Loucy (cell line): Measurements from ENCODE around the gene BANP.

ENCODE experiments used
- H2AFZ ChIP-seq: fragments of 200-600 bp; sonication (generic); 2 replicates; pipeline ENCODE4 v1.6.0; 2016; ENCODE audit warnings: antibody characterized with exemption, mild to moderate bottlenecking, low read length, moderate library complexity
- H3F3A ChIP-seq: fragments of 200-600 bp; 2 replicates; pipeline ENCODE4 v1.6.0; 2016; ENCODE audit warnings: antibody characterized with exemption, low read depth, mild to moderate bottlenecking
- H3K27me3 ChIP-seq: fragments of 200-600 bp; sonication (generic); 2 replicates; pipeline ENCODE4 v1.6.1; 2014; ENCODE audit warnings: low read length, mild to moderate bottlenecking; ENCODE audit not compliant: insufficient read depth, poor library complexity, severe bottlenecking
- H3K36me3 ChIP-seq: fragments of 200-600 bp; sonication (generic); 2 replicates; pipeline ENCODE4 v1.6.1; 2016; ENCODE audit warnings: low read length; ENCODE audit not compliant: insufficient read depth
- H3K4me1 ChIP-seq: fragments of 200-600 bp; sonication (generic); 2 replicates; pipeline ENCODE4 v1.5.1; 2014; ENCODE audit warnings: low read length, mild to moderate bottlenecking; ENCODE audit not compliant: insufficient read depth, poor library complexity, severe bottlenecking
- H3K4me2 ChIP-seq: fragments of 200-600 bp; sonication (generic); 2 replicates; pipeline ENCODE4 v1.6.0; 2014; ENCODE audit warnings: antibody characterized with exemption, low read length, low read depth, mild to moderate bottlenecking; ENCODE audit not compliant: poor library complexity, severe bottlenecking
- H3K4me3 ChIP-seq: fragments of 200-600 bp; sonication (generic); 2 replicates; pipeline ENCODE4 v1.5.1; 2014; ENCODE audit warnings: low read length, mild to moderate bottlenecking, mixed read lengths; ENCODE audit not compliant: poor library complexity, severe bottlenecking
- H3K79me2 ChIP-seq: fragments of 200-600 bp; sonication (generic); 2 replicates; pipeline ENCODE4 v1.6.1; 2014; ENCODE audit warnings: low read length; ENCODE audit not compliant: insufficient read depth
- H3K9ac ChIP-seq: fragments of 200-600 bp; sonication (generic); 2 replicates; pipeline ENCODE4 v1.6.0; 2014; ENCODE audit warnings: mild to moderate bottlenecking, low read depth, low read length, moderate library complexity; ENCODE audit not compliant: poor library complexity, severe bottlenecking
- H3K9me2 ChIP-seq: fragments of 200-600 bp; sonication (generic); replicated peaks from 2 replicates; pipeline ENCODE4 v1.6.1; 2016; ENCODE audit warnings: low read depth, low read length, mixed read lengths
- H3K9me3 ChIP-seq: fragments of 200-600 bp; sonication (generic); 2 replicates; pipeline ENCODE4 v1.6.1; 2014; ENCODE audit warnings: mild to moderate bottlenecking, antibody characterized with exemption, low read length, low read depth; ENCODE audit not compliant: insufficient read depth
- H4K20me1 ChIP-seq: fragments of 200-600 bp; sonication (generic); 2 replicates; pipeline ENCODE4 v1.6.0; 2014; ENCODE audit warnings: antibody characterized with exemption, low read length, mild to moderate bottlenecking; ENCODE audit not compliant: insufficient read depth, poor library complexity, severe bottlenecking
- CTCF ChIP-seq: fragments of 200-600 bp; sonication (generic); conservative IDR thresholded peaks from 2 replicates; pipeline ENCODE4 v1.5.1; 2014; ENCODE audit warnings: mild to moderate bottlenecking, antibody characterized with exemption, low read length
- EZH2phosphoT487 ChIP-seq: fragments of 200-600 bp; IDR thresholded peaks from 2 replicates; pipeline ENCODE4 v1.6.1; 2018; ENCODE audit warnings: antibody characterized with exemption, mild to moderate bottlenecking, moderate library complexity, borderline replicate concordance

The BANP gene

GRCh38 chr16:87948735-87949070 is 2.5 kb upstream of the BANP start:
- Histone ChIP-seq H3F3A (no peaks in the 10 kb centered on the region), H3K4me2 (no peak overlapping the region), H3K9me3 (no peaks in the 10 kb centered on the region), H3K36me3 (no peaks in the 10 kb centered on the region), H3K9ac (no peak overlapping the region), H3K4me3 (no peak overlapping the region), H4K20me1 (no peaks in the 10 kb centered on the region), H3K27me3 (no peaks in the 10 kb centered on the region), H3K4me1 (peaks cover 8% of the 10 kb centered on the region), H2AFZ (no peak overlapping the region), H3K9me2 (no peaks in the 10 kb centered on the region), H3K79me2 (peaks cover 21% of the 10 kb centered on the region)
- TF ChIP-seq EZH2phosphoT487 (no peak), CTCF (no peak)

- H3F3A ChIP-seq = no peaks in the 10 kb centered on the region
- no peaks in the 10 kb centered on the region for H3K36me3 ChIP-seq
- no peaks in the 10 kb centered on the region for H3K9me2 ChIP-seq
- H3K9ac ChIP-seq = no peak overlapping the region
- H3K79me2 ChIP-seq = peaks cover 26% of the 10 kb centered on the region
- no peaks in the 10 kb centered on the region for H3K27me3 ChIP-seq
- H3K4me1 ChIP-seq = peaks cover 12% of the 10 kb centered on the region
- H3K4me2 ChIP-seq = no peak overlapping the region
- peaks cover under 1% of the 10 kb centered on the region for H4K20me1 ChIP-seq
- no peak for TF ChIP-seq CTCF
- no peak for TF ChIP-seq EZH2phosphoT487
- H3K9me3 ChIP-seq = no peaks in the 10 kb centered on the region
- no peak overlapping the region for H3K4me3 ChIP-seq
- no peak overlapping the region for H2AFZ ChIP-seq
These were observed 2.0 kb upstream of the BANP start for GRCh38 chr16:87949071-87949744.

- Histone ChIP-seq H3K4me3 (peak overlapping the region; percentile 94), H3K9me3 (no peaks in the 10 kb centered on the region), H4K20me1 (peaks cover 3% of the 10 kb centered on the region), H3K9me2 (no peaks in the 10 kb centered on the region), H3K4me2 (peak overlapping the region; percentile 91), H3K79me2 (peaks cover 52% of the 10 kb centered on the region), H3K27me3 (no peaks in the 10 kb centered on the region), H2AFZ (no peak overlapping the region; the same call in 1 of the 2 replicates), H3K4me1 (peaks cover 33% of the 10 kb centered on the region), H3F3A (no peaks in the 10 kb centered on the region), H3K36me3 (no peaks in the 10 kb centered on the region), H3K9ac (peak overlapping the region; percentile 98)
- no peak for TF ChIP-seq EZH2phosphoT487
- peak; percentile 17; the same call in 1 of the 2 replicates for TF ChIP-seq CTCF
These were observed 611 bp downstream of the BANP start for GRCh38 chr16:87951552-87952538.
